Measurements from ENCODE around the gene ELOVL6.
"Not testable (repeated sequence)": the region's sequence is repeated elsewhere in the genome, so short reads cannot be mapped to it uniquely, and the experiment has no call there.

ELOVL6 gene

DNA sequence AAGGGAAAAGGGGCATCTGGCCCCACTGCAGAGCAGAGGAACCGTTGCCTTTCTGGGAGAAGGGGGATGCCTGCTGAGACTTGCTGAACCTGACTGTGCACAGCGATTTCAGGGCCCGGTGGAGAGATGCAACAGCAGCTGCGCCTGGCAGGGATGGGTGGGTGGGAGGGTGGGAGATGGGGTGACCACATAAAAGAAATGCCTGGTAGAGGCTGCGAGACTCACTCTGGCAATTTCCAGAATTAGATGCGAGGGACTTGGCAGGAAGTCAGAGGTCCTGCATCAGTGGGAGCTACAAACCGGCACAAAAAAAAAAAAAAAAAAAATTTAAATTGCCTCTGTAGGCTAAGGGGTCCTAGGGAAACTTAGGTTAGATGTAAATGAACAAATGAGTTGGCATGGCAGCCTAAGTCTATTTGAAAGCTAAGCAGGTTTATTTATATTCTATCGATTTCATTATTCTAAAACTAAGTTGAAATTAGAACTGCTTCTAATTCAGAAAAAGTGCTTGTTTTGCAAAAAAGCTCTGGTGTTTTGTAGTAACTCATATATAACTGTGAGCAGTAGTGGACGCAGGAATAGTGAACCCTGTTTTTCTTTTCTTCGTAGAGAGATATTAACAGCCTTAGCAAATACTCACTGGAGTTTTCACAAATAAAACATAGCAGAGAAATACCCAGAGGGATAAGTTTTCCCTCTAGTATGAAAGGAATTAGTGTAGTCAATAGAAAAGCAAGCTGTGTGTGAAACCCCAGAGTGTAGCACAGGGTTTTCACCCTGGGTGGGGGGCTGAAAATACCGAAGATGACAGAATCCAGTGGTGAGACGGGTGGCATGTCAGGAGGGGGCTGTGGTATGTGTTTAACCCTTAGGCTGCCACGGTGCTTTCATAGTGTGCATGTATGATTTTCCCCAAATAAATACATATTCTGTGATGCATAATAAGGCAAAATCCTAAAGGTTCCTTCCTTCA, 155.6 kb downstream of the ELOVL6 start:
- Histone ChIP-seq H3K9ac (ENCODE audit: low read depth, low read length) (no peak overlapping the region), H3K27ac (ENCODE audit: low read length) (no peak overlapping the region)

DNA sequence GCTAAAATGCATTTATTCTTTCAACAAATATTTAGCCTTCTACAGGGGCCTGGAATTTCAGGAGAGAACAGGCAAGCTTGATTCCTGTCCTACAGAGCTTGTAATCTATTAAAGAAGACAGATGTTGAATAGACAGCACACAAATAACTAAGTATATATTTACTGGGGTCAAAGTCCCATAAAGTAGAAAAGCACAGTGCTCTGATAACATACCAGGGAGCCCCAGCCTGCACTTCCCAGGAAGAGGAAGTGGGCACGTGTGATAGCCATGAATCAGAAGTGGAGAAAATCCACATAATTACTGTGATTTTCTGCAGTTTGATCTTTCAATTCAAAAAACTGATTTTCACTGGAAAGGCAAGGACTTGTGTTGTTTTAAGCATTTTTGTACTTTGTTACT, 156.7 kb downstream of the ELOVL6 start:
- Histone ChIP-seq H3K9me3 (ENCODE audit: insufficient read depth, low read depth, low read length) (no peaks in the 10 kb centered on the region), H3K27me3 (ENCODE audit: insufficient read depth, low read length) (no peaks in the 10 kb centered on the region), H3K36me3 (ENCODE audit: insufficient read depth, low read depth, low read length) (no peaks in the 10 kb centered on the region), H3K9ac (ENCODE audit: low read depth, low read length) (no peak overlapping the region), H3K27ac (ENCODE audit: low read length) (no peak overlapping the region), H3K4me3 (ENCODE audit: low read length) (no peak overlapping the region), H3K4me1 (ENCODE audit: insufficient read depth, low read length) (peaks cover 3% of the 10 kb centered on the region; the same call in 1 of the 2 replicates)

More for the DNA sequence above, 155.6 kb downstream of the ELOVL6 start:
- H3K4me3 ChIP-seq (ENCODE audit: low read length) = no peak overlapping the region
- H3K27me3 ChIP-seq (ENCODE audit: insufficient read depth, low read length) = no peaks in the 10 kb centered on the region
- H3K36me3 ChIP-seq (ENCODE audit: insufficient read depth, low read depth, low read length) = peaks cover under 1% of the 10 kb centered on the region; the same call in 1 of the 2 replicates
- H3K4me1 ChIP-seq (ENCODE audit: insufficient read depth, low read length) = peaks cover 3% of the 10 kb centered on the region; the same call in 1 of the 2 replicates
- H3K9me3 ChIP-seq (ENCODE audit: insufficient read depth, low read depth, low read length) = no peaks in the 10 kb centered on the region

GRCh38 chr4:110039164-110039563, 159.3 kb downstream of the ELOVL6 start:
- not testable (repeated sequence) for H3K9me3 ChIP-seq (ENCODE audit: insufficient read depth, low read depth, low read length); H3K27ac ChIP-seq (ENCODE audit: low read length); H3K9ac ChIP-seq (ENCODE audit: low read depth, low read length); H3K4me1 ChIP-seq (ENCODE audit: insufficient read depth, low read length); H3K4me3 ChIP-seq (ENCODE audit: low read length); H3K27me3 ChIP-seq (ENCODE audit: insufficient read depth, low read length); H3K36me3 ChIP-seq (ENCODE audit: insufficient read depth, low read depth, low read length)

- Histone ChIP-seq H3K4me1 (ENCODE audit: insufficient read depth, low read length) (peaks cover 3% of the 10 kb centered on the region), H3K27me3 (ENCODE audit: insufficient read depth, low read length) (no peaks in the 10 kb centered on the region), H3K9me3 (ENCODE audit: insufficient read depth, low read depth, low read length) (no peaks in the 10 kb centered on the region), H3K9ac (ENCODE audit: low read depth, low read length) (no peak overlapping the region), H3K36me3 (ENCODE audit: insufficient read depth, low read depth, low read length) (no peaks in the 10 kb centered on the region), H3K4me3 (ENCODE audit: low read length) (no peak overlapping the region), H3K27ac (ENCODE audit: low read length) (no peak overlapping the region)
Observed at GRCh38 chr4:110034026-110034393, 164.4 kb downstream of the ELOVL6 start.

- H3K36me3 ChIP-seq (ENCODE audit: insufficient read depth, low read depth, low read length) = no peaks in the 10 kb centered on the region
- H3K27me3 ChIP-seq (ENCODE audit: insufficient read depth, low read length) = no peaks in the 10 kb centered on the region
- no peaks in the 10 kb centered on the region for H3K9me3 ChIP-seq (ENCODE audit: insufficient read depth, low read depth, low read length)
- peaks cover 3% of the 10 kb centered on the region for H3K4me1 ChIP-seq (ENCODE audit: insufficient read depth, low read length)
- no peak overlapping the region for H3K9ac ChIP-seq (ENCODE audit: low read depth, low read length)
- H3K27ac ChIP-seq (ENCODE audit: low read length) = no peak overlapping the region
- H3K4me3 ChIP-seq (ENCODE audit: low read length) = no peak overlapping the region
Observed at GRCh38 chr4:110033355-110034025, 164.9 kb downstream of the ELOVL6 start.

DNA sequence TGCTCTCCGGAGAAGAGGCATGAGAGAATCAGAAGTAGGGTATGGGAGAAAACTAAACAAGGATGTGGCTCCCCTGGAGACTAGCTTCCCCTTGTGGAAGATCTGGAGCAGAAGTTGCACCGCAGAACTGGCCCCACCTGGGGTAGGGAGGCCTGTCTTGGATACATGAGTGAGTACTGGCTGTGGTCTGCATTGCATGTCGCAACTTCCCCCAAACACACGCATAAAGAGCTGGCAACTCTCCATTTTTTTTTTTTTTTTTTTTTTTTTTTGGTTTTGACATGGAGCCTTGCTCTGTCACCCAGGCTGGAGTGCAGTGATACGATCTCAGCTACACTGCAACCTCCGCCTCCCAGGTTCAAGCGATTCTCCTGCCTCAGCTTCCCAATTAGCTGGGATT, 165.8 kb downstream of the ELOVL6 start:
- Histone ChIP-seq H3K9me3 (ENCODE audit: insufficient read depth, low read depth, low read length) (no peaks in the 10 kb centered on the region), H3K9ac (ENCODE audit: low read depth, low read length) (no peak overlapping the region), H3K4me1 (ENCODE audit: insufficient read depth, low read length) (peaks cover 3% of the 10 kb centered on the region), H3K4me3 (ENCODE audit: low read length) (no peak overlapping the region), H3K27ac (ENCODE audit: low read length) (no peak overlapping the region), H3K36me3 (ENCODE audit: insufficient read depth, low read depth, low read length) (no peaks in the 10 kb centered on the region), H3K27me3 (ENCODE audit: insufficient read depth, low read length) (no peaks in the 10 kb centered on the region)

DNA sequence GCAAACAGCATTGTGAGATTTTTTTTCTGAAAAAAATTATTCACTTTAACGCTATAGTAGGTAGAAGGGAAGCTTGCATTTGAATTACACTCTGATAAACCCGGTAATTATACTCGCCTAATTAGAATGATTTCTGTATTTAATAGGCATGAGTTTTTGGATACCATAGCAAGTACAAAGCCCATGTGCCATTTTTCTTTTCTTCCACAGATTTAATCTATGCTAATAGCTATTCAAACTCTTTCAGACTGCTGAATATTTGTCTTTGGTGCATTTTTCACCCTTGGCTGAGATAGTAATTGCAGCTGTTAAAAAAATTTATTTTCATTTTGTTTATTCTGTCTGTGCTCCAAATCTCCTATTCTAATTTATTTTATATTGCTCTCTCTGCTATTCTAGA, 172.7 kb downstream of the ELOVL6 start:
- Histone ChIP-seq H3K4me3 (ENCODE audit: low read length) (no peak overlapping the region), H3K36me3 (ENCODE audit: insufficient read depth, low read depth, low read length) (no peaks in the 10 kb centered on the region), H3K9me3 (ENCODE audit: insufficient read depth, low read depth, low read length) (no peaks in the 10 kb centered on the region), H3K4me1 (ENCODE audit: insufficient read depth, low read length) (peaks cover 7% of the 10 kb centered on the region), H3K27ac (ENCODE audit: low read length) (no peak overlapping the region), H3K9ac (ENCODE audit: low read depth, low read length) (no peak overlapping the region), H3K27me3 (ENCODE audit: insufficient read depth, low read length) (no peaks in the 10 kb centered on the region)

DNA sequence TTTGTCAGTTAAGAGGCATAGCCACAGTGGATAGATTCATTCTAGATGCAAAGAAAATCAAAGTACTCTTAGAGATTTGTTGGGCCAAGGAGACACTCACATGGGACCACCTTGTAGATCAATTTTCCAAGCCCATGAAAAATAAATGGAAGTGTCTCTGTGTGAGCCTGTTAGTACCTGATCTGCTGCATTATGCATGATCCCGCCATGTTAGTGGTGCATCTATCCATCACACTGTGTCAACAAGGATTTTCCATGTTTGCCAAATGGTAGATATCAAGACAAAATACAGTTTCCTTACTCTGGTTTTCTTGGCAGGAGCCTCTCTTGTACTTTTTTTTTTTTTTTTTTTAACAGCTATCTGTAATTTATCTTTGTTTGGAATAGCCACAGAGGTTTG, 173.4 kb downstream of the ELOVL6 start:
- Histone ChIP-seq H3K9ac (ENCODE audit: low read depth, low read length) (no peak overlapping the region), H3K9me3 (ENCODE audit: insufficient read depth, low read depth, low read length) (no peaks in the 10 kb centered on the region), H3K27ac (ENCODE audit: low read length) (no peak overlapping the region), H3K4me3 (ENCODE audit: low read length) (no peak overlapping the region), H3K36me3 (ENCODE audit: insufficient read depth, low read depth, low read length) (no peaks in the 10 kb centered on the region), H3K27me3 (ENCODE audit: insufficient read depth, low read length) (no peaks in the 10 kb centered on the region), H3K4me1 (ENCODE audit: insufficient read depth, low read length) (peaks cover 14% of the 10 kb centered on the region)

DNA sequence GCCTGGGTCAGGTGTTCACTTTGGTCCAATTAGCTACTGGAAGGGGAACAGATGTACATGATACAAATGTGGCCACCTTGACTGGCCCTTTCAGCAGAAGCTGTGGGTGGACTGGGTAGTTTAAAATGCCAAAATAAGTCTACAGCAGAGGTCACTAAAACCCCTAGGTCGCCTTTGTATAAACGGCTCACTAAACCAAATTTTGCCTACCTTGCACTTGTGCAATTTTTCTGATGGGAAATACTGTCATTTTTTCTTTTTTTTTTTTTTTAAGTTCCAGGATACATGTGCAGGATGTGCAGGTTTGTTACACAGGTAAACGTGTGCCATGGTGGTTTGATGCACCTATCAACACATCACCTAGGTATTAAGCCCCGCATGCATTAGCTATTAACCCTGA, 176.0 kb downstream of the ELOVL6 start:
- H3K9ac ChIP-seq (ENCODE audit: low read depth, low read length) = no peak overlapping the region
- no peaks in the 10 kb centered on the region for H3K27me3 ChIP-seq (ENCODE audit: insufficient read depth, low read length)
- H3K27ac ChIP-seq (ENCODE audit: low read length) = no peak overlapping the region

GRCh38 chr4:110020646-110021443, 177.6 kb downstream of the ELOVL6 start:
- Histone ChIP-seq H3K9ac (ENCODE audit: low read depth, low read length) (no peak overlapping the region), H3K4me1 (ENCODE audit: insufficient read depth, low read length) (peaks cover 14% of the 10 kb centered on the region), H3K27me3 (ENCODE audit: insufficient read depth, low read length) (no peaks in the 10 kb centered on the region), H3K36me3 (ENCODE audit: insufficient read depth, low read depth, low read length) (no peaks in the 10 kb centered on the region), H3K27ac (ENCODE audit: low read length) (no peak overlapping the region), H3K4me3 (ENCODE audit: low read length) (no peak overlapping the region), H3K9me3 (ENCODE audit: insufficient read depth, low read depth, low read length) (no peaks in the 10 kb centered on the region)

More for the DNA sequence above, 176.0 kb downstream of the ELOVL6 start:
- no peaks in the 10 kb centered on the region for H3K9me3 ChIP-seq (ENCODE audit: insufficient read depth, low read depth, low read length)
- no peak overlapping the region for H3K4me3 ChIP-seq (ENCODE audit: low read length)
- peaks cover 14% of the 10 kb centered on the region for H3K4me1 ChIP-seq (ENCODE audit: insufficient read depth, low read length)
- no peaks in the 10 kb centered on the region for H3K36me3 ChIP-seq (ENCODE audit: insufficient read depth, low read depth, low read length)

DNA sequence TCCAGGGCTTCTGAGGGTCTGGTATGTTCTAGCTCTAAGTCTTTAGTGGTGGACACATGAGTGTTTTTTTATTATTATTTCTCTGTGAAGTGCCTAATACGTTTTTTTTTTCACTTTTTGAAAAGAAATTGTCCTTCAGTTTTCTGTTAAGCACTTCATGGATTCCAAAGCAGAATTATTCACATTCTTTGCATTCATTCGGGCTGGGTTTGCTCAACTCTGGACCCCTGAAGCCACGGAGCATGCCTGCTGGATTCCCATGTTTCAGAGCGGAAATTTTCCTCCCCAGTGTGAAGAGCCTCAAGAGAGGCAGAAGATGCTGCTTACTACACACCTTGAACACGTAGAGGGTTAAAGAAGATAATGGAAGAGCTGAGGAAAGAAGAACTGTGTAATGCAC, 178.3 kb downstream of the ELOVL6 start:
- peaks cover 14% of the 10 kb centered on the region for H3K4me1 ChIP-seq (ENCODE audit: insufficient read depth, low read length)
- H3K9me3 ChIP-seq (ENCODE audit: insufficient read depth, low read depth, low read length) = no peaks in the 10 kb centered on the region
- no peak overlapping the region for H3K9ac ChIP-seq (ENCODE audit: low read depth, low read length)
- H3K27me3 ChIP-seq (ENCODE audit: insufficient read depth, low read length) = no peaks in the 10 kb centered on the region
- H3K36me3 ChIP-seq (ENCODE audit: insufficient read depth, low read depth, low read length) = no peaks in the 10 kb centered on the region
- no peak overlapping the region for H3K27ac ChIP-seq (ENCODE audit: low read length)
- no peak overlapping the region for H3K4me3 ChIP-seq (ENCODE audit: low read length)

Measured in iPS-20b (cell line).